Activated effector memory CD4-positive, alpha-beta T cell treated with anti-CD3 and anti-CD28 coated beads, Interleukin-2, amount 50 U/mL, for 16 hours (primary cell): ENCODE results near the gene CYP2W1.
A peak's percentile ranks its signal among the peaks of the same experiment; 100 is the strongest.

Source experiments
- DNase-seq: peaks from one replicate; pipeline ENCODE4 v3.0.0-alpha.2; 2020

CYP2W1 gene

GRCh38 chr7:951881-952547 lies 31.0 kb upstream of the CYP2W1 start:
- peak; percentile 61 for DNase-seq

- DNase-seq = peak; percentile 59
These were observed 30.2 kb upstream of the CYP2W1 start for GRCh38 chr7:952548-953441.

GRCh38 chr7:953547-954327 lies 29.2 kb upstream of the CYP2W1 start:
- DNase-seq = peak; percentile 62

GRCh38 chr7:954330-955238 lies 28.4 kb upstream of the CYP2W1 start, which contains the start of gene ADAP1:
Gene ADAP1 (minus strand): TSS chr7:954680. CDS start chr7:954477, 203 bp downstream.
- DNase-seq = peak; percentile 82

GRCh38 chr7:956031-956430 lies 26.9 kb upstream of the CYP2W1 start:
- peak; percentile 58 for DNase-seq

- peak; percentile 57 for DNase-seq
These were observed 25.4 kb upstream of the CYP2W1 start for GRCh38 chr7:957418-958220.

- DNase-seq = peak; percentile 54
These were observed 24.5 kb upstream of the CYP2W1 start for GRCh38 chr7:958221-959200.

GRCh38 chr7:959271-959670 lies 23.7 kb upstream of the CYP2W1 start:
- DNase-seq = no peak

GRCh38 chr7:959740-960139 lies 23.2 kb upstream of the CYP2W1 start:
- peak; percentile 19 for DNase-seq

- DNase-seq = peak; percentile 55
These were observed 22.6 kb upstream of the CYP2W1 start for GRCh38 chr7:960269-960871.

GRCh38 chr7:960972-961371 lies 22.0 kb upstream of the CYP2W1 start:
- DNase-seq = peak; percentile 16

- DNase-seq = peak; percentile 47
These were observed 21.2 kb upstream of the CYP2W1 start for GRCh38 chr7:961546-962400.

GRCh38 chr7:962401-963081 lies 20.4 kb upstream of the CYP2W1 start:
- DNase-seq = no peak

GRCh38 chr7:963236-964078 lies 19.5 kb upstream of the CYP2W1 start:
- no peak for DNase-seq

GRCh38 chr7:964401-965231 lies 18.4 kb upstream of the CYP2W1 start:
- DNase-seq = peak; percentile 59
